Thoracic aorta endothelial cell (primary cell): Measurements from ENCODE around the gene MYL12B. TPM values are rescaled to one million over a fixed set of nuclear protein-coding genes. Genes with fewer than 3 reads are reported as not detected.

ENCODE experiments used
- total RNA-seq: library from RNA; depleted of rRNA; stranded (reverse); fragments of >200 nt; gene quantifications from 2 replicates; pipeline ENCODE4 v1.2.3, GENCODE V29; 2012

MYL12B gene
- total RNA-seq = 482 and 540 TPM in 2 replicates

GRCh38 chr18:3261373-3262233 lies at the start of gene MYL12B:
MYL12B (plus strand) TSS chr18:3262133; CDS start chr18:3272899, 10,766 bp downstream.

DNA sequence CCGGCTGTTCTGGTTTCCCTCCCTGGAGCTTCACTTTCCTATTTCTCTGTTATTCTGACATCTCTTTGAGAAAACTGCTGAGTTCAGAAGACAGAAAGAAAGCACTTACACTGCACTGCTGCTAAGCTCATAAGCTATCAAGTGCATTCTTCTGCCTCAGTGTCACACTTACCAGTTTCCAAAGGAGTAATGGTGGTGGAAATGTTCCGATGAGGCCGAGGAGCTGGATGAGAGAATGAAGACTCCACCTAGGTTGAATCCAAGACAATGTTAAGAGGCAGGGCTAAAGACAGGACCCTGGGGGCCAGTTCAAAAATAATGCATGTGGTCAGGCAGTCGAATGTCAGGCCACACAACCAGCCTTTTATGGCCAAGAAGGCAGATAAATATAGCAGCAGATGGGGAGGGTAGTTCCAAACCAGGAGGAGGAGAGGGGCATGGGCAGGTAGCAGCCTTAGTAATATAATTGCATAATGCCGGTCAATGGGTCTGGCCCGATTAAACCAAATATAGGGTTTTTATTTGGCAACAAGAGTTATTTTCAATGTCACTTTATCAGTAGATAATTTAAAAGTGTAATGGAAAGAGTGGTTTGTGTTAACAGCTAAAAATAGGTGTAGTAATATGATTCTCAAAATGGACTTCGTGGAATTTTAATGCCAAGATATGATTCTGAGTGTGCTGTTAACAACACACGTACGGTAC lies 42.1 kb upstream of the MYL12B start, which contains the start of gene MYOM1:
TSS of gene MYOM1 (minus strand) at position 338 of the 705 bp plus-strand sequence. CDS start 4,745 bp downstream, outside the sequence.

GRCh38 chr18:3247240-3248061 lies 14.5 kb upstream of the MYL12B start, which contains the start of gene MYL12A:
MYL12A (plus strand) TSS chr18:3247801; CDS start chr18:3253248, 5,447 bp downstream.

Other genes with a start within 250 kb of the MYL12B start
- 43.0 and 46.7 TPM in 2 replicates for gene LPIN2, start 249.0 kb upstream of the MYL12B start, total RNA-seq
- under 0.01 and 0.22 TPM in 2 replicates for gene MYOM1, start 42.2 kb upstream of the MYL12B start, total RNA-seq
- 844 and 847 TPM in 2 replicates for gene MYL12A, start 14.3 kb upstream of the MYL12B start, total RNA-seq
- 99.7 and 103 TPM in 2 replicates for gene TGIF1, start 188.0 kb downstream of the MYL12B start, total RNA-seq